HepG2 (cell line): ENCODE data around the gene GALNT8. TPM values are rescaled to one million over a fixed set of nuclear protein-coding genes. Genes with fewer than 3 reads are reported as not detected.

Experiments
- ATAC-seq: fragments of 200-7000 bp; cut with Tn5 transposase; 3 replicates; pipeline ENCODE4 v1.9.1; 2020; ENCODE audit warnings: mild to moderate bottlenecking, moderate library complexity
- BruUV-seq: library from RNA; stranded (reverse); fragments of 400-500 nt; replicated peaks from 2 replicates; lab custom pipeline; 2021; lab: Mats Ljungman, UMichigan
- CTCF ChIA-PET: fragments of 300-600 bp; formaldehyde crosslinking; extraction: SDS; loops from one replicate; lab custom pipeline; 2021; ENCODE audit warnings: low total read pairs, inconsistent platforms, low intra/inter-chr PET ratio; lab: Yijun Ruan, JAX
- POLR2A ChIA-PET: fragments of 350-600 bp; sonication (Branson Sonifier 250); formaldehyde crosslinking; loops from one replicate; lab custom pipeline; 2020; ENCODE audit warnings: antibody characterized with exemption, inconsistent platforms; lab: Yijun Ruan, JAX
- DNase-seq: peaks from one replicate; pipeline ENCODE4 v3.0.0-alpha.2; 2015; ENCODE audit warnings: low spot score
- FAIRE-seq: peaks from 3 replicates; lab custom pipeline; 2011; peaks lifted over from hg19 to GRCh38; lab: Jason Lieb, UNC
- H2AFZ ChIP-seq: one replicate; pipeline ENCODE4 v1.6.1; 2011; ENCODE audit warnings: low read length, inconsistent platforms
- H3K27ac ChIP-seq: fragments of 300-600 bp; 3 replicates; pipeline ENCODE4 v1.8.0; 2011; ENCODE audit warnings: mixed run types, mild to moderate bottlenecking, mixed read lengths, low read length, inconsistent platforms; ENCODE audit not compliant: insufficient read depth; ENCODE audit errors: extremely low read length
- H3K27me3 ChIP-seq, 2 experiments: fragments of 200-600 bp in 1 of 2; 2 replicates in 1 of 2; 3 replicates in 1 of 2; pipeline versions ENCODE4 v1.6.0 to v1.8.0; 2011; ENCODE audit warnings: low read length in 2 of 2, mild to moderate bottlenecking in 2 of 2, moderate library complexity in 2 of 2, inconsistent platforms in 1 of 2; ENCODE audit not compliant: insufficient read depth in 2 of 2, control insufficient read depth in 1 of 2
- H3K36me3 ChIP-seq, 2 experiments: fragments of 200-600 bp in 1 of 2; replicated peaks in 1 of 2; 2 replicates in 1 of 2; 3 replicates in 1 of 2; pipeline versions ENCODE4 v1.5.1 to v1.8.0; 2011; ENCODE audit warnings: low read length in 2 of 2, inconsistent platforms in 1 of 2; ENCODE audit not compliant: insufficient read depth in 2 of 2, control insufficient read depth in 1 of 2
- H3K4me1 ChIP-seq: 2 replicates; pipeline ENCODE4 v1.5.1; 2012; ENCODE audit warnings: low read length, inconsistent platforms; ENCODE audit not compliant: insufficient read depth
- H3K4me2 ChIP-seq: 2 replicates; pipeline ENCODE4 v1.6.0; 2011; ENCODE audit warnings: low read depth, low read length, inconsistent platforms
- H3K4me3 ChIP-seq, 3 experiments: fragments of 200-600 bp in 1 of 3; sonication (generic), shearing (Covaris generic) in 1 of 3; replicated peaks in 1 of 3; 2 replicates each; pipeline ENCODE4 v1.5.1; 2011 to 2016; ENCODE audit warnings: low read length in 3 of 3, inconsistent platforms in 2 of 3, low read depth in 2 of 3, mild to moderate bottlenecking in 2 of 3, control low read depth in 1 of 3, mixed read lengths in 1 of 3; ENCODE audit not compliant: insufficient read depth in 1 of 3
- H3K79me2 ChIP-seq: one replicate; pipeline ENCODE4 v1.6.1; 2011; ENCODE audit warnings: low read length, inconsistent platforms; ENCODE audit not compliant: insufficient read depth
- H3K9ac ChIP-seq: 2 replicates; pipeline ENCODE4 v1.6.0; 2011; ENCODE audit warnings: mild to moderate bottlenecking, low read depth, low read length, inconsistent platforms; ENCODE audit not compliant: insufficient read depth
- H3K9me3 ChIP-seq: 2 replicates; pipeline ENCODE4 v1.5.1; 2012; ENCODE audit warnings: mild to moderate bottlenecking, low read length
- H4K20me1 ChIP-seq: 2 replicates; pipeline ENCODE4 v1.6.0; 2011; ENCODE audit warnings: inconsistent platforms, mild to moderate bottlenecking, low read length, moderate library complexity; ENCODE audit not compliant: insufficient read depth
- ETV6 ChIP-seq: sonication (generic); formaldehyde crosslinking; conservative IDR thresholded peaks from 2 replicates; pipeline ENCODE4 v1.4.0; 2020; ENCODE audit warnings: missing genetic modification reagents
- PTBP1 ChIP-seq: fragments of 200-400 bp; formaldehyde crosslinking; IDR thresholded peaks from 2 replicates; pipeline ENCODE4 v1.6.1; 2018; ENCODE audit warnings: low read length, low read depth; ENCODE audit not compliant: poor library complexity, severe bottlenecking
- RFX3 ChIP-seq: IDR thresholded peaks from 2 replicates; pipeline ENCODE4 v1.6.1; 2016; ENCODE audit warnings: missing biosample characterization, missing genetic modification reagents
- SETDB1 ChIP-seq: sonication (generic); formaldehyde crosslinking; IDR thresholded peaks from 2 replicates; pipeline ENCODE4 v1.5.1; 2020; ENCODE audit warnings: missing genetic modification reagents, mild to moderate bottlenecking, borderline replicate concordance
- SP140L ChIP-seq: sonication (generic); formaldehyde crosslinking; IDR thresholded peaks from 2 replicates; pipeline ENCODE4 v1.4.0; 2020; ENCODE audit warnings: missing genetic modification reagents, borderline replicate concordance
- ZNF451 ChIP-seq: sonication (generic); formaldehyde crosslinking; IDR thresholded peaks from 2 replicates; pipeline ENCODE4 v1.5.0; 2020; ENCODE audit warnings: mild to moderate bottlenecking, missing genetic modification reagents
- WGBS: methylation state at CpG from one replicate; pipeline ENCODE4 v1.1.6; 2017; ENCODE audit warnings: low lambda C conversion rate; 5-methylcytosine and 5-hydroxymethylcytosine counted together
- in situ Hi-C: cut with HindIII; loops from 2 replicates; pipeline ENCODE4 v1.10.0; 2017; ENCODE audit warnings: low pct_unique_long_range_greater_than_20kb; ENCODE audit not compliant: extremely low pct_ligation_motif_present
- intact Hi-C: fragments of 100-400 bp; cut with micrococcal nuclease; formaldehyde crosslinking; loops from one replicate; pipeline ENCODE4 v1.10.0; 2022; ENCODE audit not compliant: unreplicated experiment
- polyA plus RNA-seq, 8 experiments: library from polyadenylated mRNA; depleted of rRNA in 3 of 8; stranded (reverse) in 7 of 8; unstranded in 1 of 8; fragments of >200 nt; fragmentation: Illumina TruSeq in 4 of 8; extraction: Trizol in 4 of 8; gene quantifications; 2 replicates each; pipeline versions ENCODE4 v1.2.1 to v1.2.3, GENCODE V29; 2011 to 2016; ENCODE audit warnings: low read depth in 4 of 8, missing spikeins in 1 of 8, mixed read lengths in 1 of 8; ENCODE audit not compliant: insufficient read depth in 1 of 8
- total RNA-seq, 5 experiments: library from RNA; depleted of rRNA; stranded (reverse); fragments of >200 nt; fragmentation: Illumina TruSeq; extraction: Trizol; gene quantifications; 2 replicates each; pipeline ENCODE4 v1.2.3, GENCODE V29; 2016; ENCODE audit warnings: low read depth in 1 of 5
- TF ChIP-seq, protein P1 (sequence below): sonication (generic); formaldehyde crosslinking; IDR thresholded peaks from 2 replicates; pipeline ENCODE4 v1.9.0; 2022; ENCODE audit warnings: low read depth, missing genetic modification reagents
- TF ChIP-seq, protein P2 (sequence below): sonication (generic); formaldehyde crosslinking; IDR thresholded peaks from 2 replicates; pipeline ENCODE4 v1.4.0; 2020; ENCODE audit warnings: missing genetic modification reagents

Gene GALNT8
- total and polyA plus RNA-seq, 2 of the 13 experiments (the other 11 are each of a cell fraction or from before 2014, with no cell fraction given): 0.45 TPM; not detected in 1

DNA sequence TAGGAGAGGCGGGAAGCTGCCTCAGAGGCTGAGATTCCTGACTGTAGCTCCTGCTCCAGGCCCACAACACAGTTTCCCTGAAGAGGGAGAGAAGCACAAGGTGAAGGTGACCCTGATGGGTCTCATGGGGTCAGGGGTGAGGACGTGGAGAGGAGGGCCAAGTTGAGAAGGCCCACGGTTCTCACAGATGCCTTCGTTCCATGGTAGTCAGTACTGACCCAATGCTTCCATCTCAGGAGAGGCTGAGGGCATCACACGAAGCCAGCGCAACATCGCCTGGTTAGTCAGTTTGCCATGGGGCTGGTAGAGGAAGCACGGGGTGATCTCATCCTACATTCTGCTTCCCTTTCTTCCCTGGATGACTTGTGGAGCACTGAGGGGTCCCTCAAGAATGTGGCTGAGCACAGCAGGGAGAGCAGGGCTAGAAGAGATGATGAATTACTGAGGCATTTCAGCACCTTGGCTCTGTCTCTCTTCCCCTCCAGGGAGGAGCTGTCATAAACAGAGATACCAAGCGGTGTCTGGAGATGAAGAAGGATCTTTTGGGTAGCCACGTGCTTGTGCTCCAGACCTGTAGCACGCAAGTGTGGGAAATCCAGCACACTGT lies 51.9 kb downstream of the GALNT8 start:
- in situ Hi-C loops (no loop called here), intact Hi-C loops (no loop called here)

DNA sequence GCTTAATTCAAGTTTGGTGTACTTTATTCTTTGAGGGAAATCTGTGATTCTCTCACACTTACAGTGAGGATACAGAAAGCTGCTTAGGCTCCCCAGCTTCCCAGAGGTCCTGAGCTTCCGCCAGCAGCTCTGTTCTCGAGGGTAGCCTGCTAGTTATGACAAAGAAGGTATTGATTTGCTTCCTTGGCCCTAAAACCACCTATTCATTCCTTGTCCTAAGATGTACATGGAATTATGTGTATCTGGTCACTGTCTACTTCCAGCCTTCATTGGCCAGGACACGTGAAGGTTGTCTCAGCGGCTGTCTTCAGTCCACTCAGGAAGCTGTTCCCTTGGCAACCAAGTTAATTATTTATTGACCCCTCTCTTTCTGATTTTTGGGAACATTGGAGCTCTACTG lies 55.7 kb downstream of the GALNT8 start:
- H3K27ac ChIP-seq: no peak overlapping the region
- BruUV-seq: no TSS peak
- H3K27me3 ChIP-seq: peaks cover 5 to 21% of the 10 kb centered on the region in 2 experiments; a peak in 4 of 5 replicates
- ATAC-seq (no peak), DNase-seq (no peak), FAIRE-seq (no peak)
- no peak overlapping the region for H3K4me2 ChIP-seq
- POLR2A ChIA-PET: no interaction called here
- CTCF ChIA-PET: no interaction called here
- no peaks in the 10 kb centered on the region for H3K79me2 ChIP-seq
- peak; percentile 43; the same call in 1 of the 2 replicates for TF ChIP-seq RFX3
- TF ChIP-seq, protein P1, sequence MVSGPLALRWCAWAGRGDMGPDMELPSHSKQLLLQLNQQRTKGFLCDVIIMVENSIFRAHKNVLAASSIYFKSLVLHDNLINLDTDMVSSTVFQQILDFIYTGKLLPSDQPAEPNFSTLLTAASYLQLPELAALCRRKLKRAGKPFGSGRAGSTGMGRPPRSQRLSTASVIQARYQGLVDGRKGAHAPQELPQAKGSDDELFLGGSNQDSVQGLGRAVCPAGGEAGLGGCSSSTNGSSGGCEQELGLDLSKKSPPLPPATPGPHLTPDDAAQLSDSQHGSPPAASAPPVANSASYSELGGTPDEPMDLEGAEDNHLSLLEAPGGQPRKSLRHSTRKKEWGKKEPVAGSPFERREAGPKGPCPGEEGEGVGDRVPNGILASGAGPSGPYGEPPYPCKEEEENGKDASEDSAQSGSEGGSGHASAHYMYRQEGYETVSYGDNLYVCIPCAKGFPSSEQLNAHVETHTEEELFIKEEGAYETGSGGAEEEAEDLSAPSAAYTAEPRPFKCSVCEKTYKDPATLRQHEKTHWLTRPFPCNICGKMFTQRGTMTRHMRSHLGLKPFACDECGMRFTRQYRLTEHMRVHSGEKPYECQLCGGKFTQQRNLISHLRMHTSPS (CRISPR knock-in tag): no peak
- no peak for TF ChIP-seq ETV6 (CRISPR knock-in tag)
- TF ChIP-seq, protein P2, sequence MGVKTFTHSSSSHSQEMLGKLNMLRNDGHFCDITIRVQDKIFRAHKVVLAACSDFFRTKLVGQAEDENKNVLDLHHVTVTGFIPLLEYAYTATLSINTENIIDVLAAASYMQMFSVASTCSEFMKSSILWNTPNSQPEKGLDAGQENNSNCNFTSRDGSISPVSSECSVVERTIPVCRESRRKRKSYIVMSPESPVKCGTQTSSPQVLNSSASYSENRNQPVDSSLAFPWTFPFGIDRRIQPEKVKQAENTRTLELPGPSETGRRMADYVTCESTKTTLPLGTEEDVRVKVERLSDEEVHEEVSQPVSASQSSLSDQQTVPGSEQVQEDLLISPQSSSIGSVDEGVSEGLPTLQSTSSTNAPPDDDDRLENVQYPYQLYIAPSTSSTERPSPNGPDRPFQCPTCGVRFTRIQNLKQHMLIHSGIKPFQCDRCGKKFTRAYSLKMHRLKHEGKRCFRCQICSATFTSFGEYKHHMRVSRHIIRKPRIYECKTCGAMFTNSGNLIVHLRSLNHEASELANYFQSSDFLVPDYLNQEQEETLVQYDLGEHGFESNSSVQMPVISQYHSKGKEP: no peak
- no peak for TF ChIP-seq PTBP1
- no peaks in the 10 kb centered on the region for H4K20me1 ChIP-seq
- no peak overlapping the region for H3K9ac ChIP-seq
- H2AFZ ChIP-seq: no peak overlapping the region
- no peaks in the 10 kb centered on the region for H3K36me3 ChIP-seq
- in situ Hi-C loops: no loop called here
- H3K4me3 ChIP-seq: no peak overlapping the region
- H3K9me3 ChIP-seq: no peaks in the 10 kb centered on the region
- peaks cover 12% of the 10 kb centered on the region; the same call in 1 of the 2 replicates for H3K4me1 ChIP-seq
- 4% methylated on average over 4 of the region's 4 CpGs for WGBS
- intact Hi-C loops: no loop called here

More for the DNA sequence above, 51.9 kb downstream of the GALNT8 start:
- H2AFZ ChIP-seq: no peak overlapping the region
- no peak for TF ChIP-seq SETDB1 (CRISPR knock-in tag)
- no peak for TF ChIP-seq SP140L (CRISPR knock-in tag)
- no peak for TF ChIP-seq ZNF451
- TF ChIP-seq, all 625 proteins: peak for 0
- H4K20me1 ChIP-seq: no peaks in the 10 kb centered on the region
- DNase-seq (no peak), FAIRE-seq (no peak), ATAC-seq (no peak)
- no peak overlapping the region for H3K9ac ChIP-seq
- H3K4me3 ChIP-seq: no peak overlapping the region
- no peaks in the 10 kb centered on the region for H3K9me3 ChIP-seq
- H3K27ac ChIP-seq: no peak overlapping the region
- H3K36me3 ChIP-seq: no peaks in the 10 kb centered on the region
- no peak overlapping the region for H3K4me2 ChIP-seq
- POLR2A ChIA-PET: no interaction called here
- BruUV-seq: no TSS peak
- CTCF ChIA-PET: no interaction called here
- WGBS: 34% methylated on average over 8 of the region's 11 CpGs
- peaks cover 5 to 20% of the 10 kb centered on the region in 2 experiments; a peak in 4 of 5 replicates for H3K27me3 ChIP-seq
- H3K4me1 ChIP-seq: peaks cover 12% of the 10 kb centered on the region; the same call in 1 of the 2 replicates
- H3K79me2 ChIP-seq: no peaks in the 10 kb centered on the region
